ENCODE results near the gene TMEM108.

GRCh38 chr3:133169331-133170068 lies 131.3 kb downstream of the TMEM108 start:
- TF ChIP-seq CTCF (IDR thresholded peaks at IDR 0.05) (no peak), POLR2A (IDR thresholded peaks at IDR 0.05) (no peak)
